CD14-positive monocyte (primary cell): Measurements from ENCODE around the gene TIAM2. TPM values are rescaled to one million over a fixed set of nuclear protein-coding genes. Genes with fewer than 3 reads are reported as not detected.

Source experiments
- DNase-seq, 3 donors: peaks; one replicate each; pipeline ENCODE4 v3.0.0-alpha.2; 2011 to 2022
- H2AFZ ChIP-seq: 2 replicates; pipeline ENCODE4 v1.6.0; 2012; ENCODE audit warnings: mild to moderate bottlenecking, low read depth, low read length, inconsistent platforms; ENCODE audit not compliant: insufficient read depth, poor library complexity, severe bottlenecking
- H3K27ac ChIP-seq, 2 donors: 1 replicate in 1 of 2; 2 replicates in 1 of 2; pipeline ENCODE4 v1.5.1; 2012 to 2013; ENCODE audit warnings: low read length in 2 of 2, control low read depth in 1 of 2, inconsistent platforms in 1 of 2, low read depth in 1 of 2, mild to moderate bottlenecking in 1 of 2
- H3K27me3 ChIP-seq, 2 donors: one replicate each; pipeline versions ENCODE4 v1.6.0 to v1.6.1; 2011 to 2013; ENCODE audit warnings: low read length in 2 of 2; ENCODE audit not compliant: control insufficient read depth in 2 of 2, insufficient read depth in 2 of 2
- H3K36me3 ChIP-seq, 2 donors: replicated peaks in 1 of 2; 1 replicate in 1 of 2; 2 replicates in 1 of 2; pipeline versions ENCODE4 v1.5.1 to v1.6.1; 2012 to 2013; ENCODE audit warnings: low read length in 2 of 2, control low read depth in 1 of 2, inconsistent platforms in 1 of 2, mild to moderate bottlenecking in 1 of 2; ENCODE audit not compliant: insufficient read depth in 2 of 2, control insufficient read depth in 1 of 2
- H3K4me1 ChIP-seq, 2 donors: 1 replicate in 1 of 2; 2 replicates in 1 of 2; pipeline versions ENCODE4 v1.5.1 to v1.6.1; 2012 to 2013; ENCODE audit warnings: low read length in 2 of 2, control low read depth in 1 of 2, inconsistent platforms in 1 of 2, mild to moderate bottlenecking in 1 of 2, moderate library complexity in 1 of 2; ENCODE audit not compliant: insufficient read depth in 2 of 2, control insufficient read depth in 1 of 2
- H3K4me2 ChIP-seq: replicated peaks from 2 replicates; pipeline ENCODE3; 2012; ENCODE audit warnings: low read length, moderate library complexity, mild to moderate bottlenecking; ENCODE audit not compliant: poor library complexity, severe bottlenecking; ENCODE audit errors: extremely low read depth
- H3K4me3 ChIP-seq, 3 experiments: fragments of 200-600 bp in 1 of 3; sonication (generic) in 1 of 3; replicated peaks in 1 of 3; 1 replicate in 2 of 3; 2 replicates in 1 of 3; pipeline ENCODE4 v1.5.1; 2011 to 2013; ENCODE audit warnings: low read length in 3 of 3, mild to moderate bottlenecking in 3 of 3, control low read depth in 2 of 3, low read depth in 2 of 3, inconsistent platforms in 1 of 3, moderate library complexity in 1 of 3
- H3K79me2 ChIP-seq: 2 replicates; pipeline ENCODE4 v1.6.0; 2012; ENCODE audit warnings: mild to moderate bottlenecking, control low read depth, inconsistent platforms, low read length, moderate library complexity; ENCODE audit not compliant: insufficient read depth
- H3K9ac ChIP-seq: 2 replicates; pipeline ENCODE4 v1.6.0; 2017; ENCODE audit warnings: low read length, mild to moderate bottlenecking; ENCODE audit not compliant: insufficient read depth, poor library complexity, severe bottlenecking
- H3K9me3 ChIP-seq, 2 donors: replicated peaks in 1 of 2; 1 replicate in 1 of 2; 2 replicates in 1 of 2; pipeline versions ENCODE4 v1.5.1 to v1.6.1; 2012 to 2013; ENCODE audit warnings: low read length in 2 of 2, control low read depth in 1 of 2; ENCODE audit not compliant: control insufficient read depth in 1 of 2, insufficient read depth in 1 of 2
- H4K20me1 ChIP-seq: 2 replicates; pipeline ENCODE4 v1.6.0; 2012; ENCODE audit warnings: mild to moderate bottlenecking, low read length, control low read depth, moderate library complexity; ENCODE audit not compliant: insufficient read depth
- H3K27ac Mint-ChIP-seq, 7 donors: one replicate each; pipeline ENCODE4 v1.8.0; 2020; ENCODE audit warnings: mild to moderate bottlenecking in 7 of 7, mixed read lengths in 7 of 7, moderate library complexity in 6 of 7, inconsistent platforms in 2 of 7
- H3K27me3 Mint-ChIP-seq, 3 donors: one replicate each; pipeline ENCODE4 v1.8.0; 2021 to 2022; ENCODE audit warnings: low read depth in 3 of 3, mild to moderate bottlenecking in 3 of 3, mixed read lengths in 3 of 3, moderate library complexity in 3 of 3, inconsistent platforms in 1 of 3
- H3K36me3 Mint-ChIP-seq, 2 donors: one replicate each; pipeline ENCODE4 v1.8.0; 2020; ENCODE audit warnings: mixed read lengths in 2 of 2, inconsistent platforms in 1 of 2, mild to moderate bottlenecking in 1 of 2
- H3K4me1 Mint-ChIP-seq: one replicate; pipeline ENCODE4 v1.8.0; 2020; ENCODE audit warnings: mild to moderate bottlenecking, mixed read lengths
- H3K4me3 Mint-ChIP-seq, 2 donors: one replicate each; pipeline ENCODE4 v1.8.0; 2020; ENCODE audit warnings: mild to moderate bottlenecking in 2 of 2, mixed read lengths in 2 of 2, moderate library complexity in 1 of 2
- H3K9me3 Mint-ChIP-seq, 7 donors: one replicate each; pipeline ENCODE4 v1.8.0; 2020 to 2022; ENCODE audit warnings: mixed read lengths in 7 of 7, mild to moderate bottlenecking in 6 of 7, moderate library complexity in 6 of 7, inconsistent platforms in 2 of 7
- CTCF ChIP-seq: fragments of 200-600 bp; IDR thresholded peaks from one replicate; pipeline ENCODE4 v1.8.0; 2022; ENCODE audit warnings: antibody characterized with exemption, mild to moderate bottlenecking
- WGBS: methylation state at CpG from one replicate; pipeline ENCODE4 v1.1.5; 2013; ENCODE audit warnings: missing lambda C conversion rate; ENCODE audit not compliant: insufficient coverage; 5-methylcytosine and 5-hydroxymethylcytosine counted together
- intact Hi-C, 2 donors: fragments of 100-400 bp; cut with micrococcal nuclease; formaldehyde crosslinking; loops; one replicate each; pipeline versions ENCODE4 v1.15.0 to v1.15.1; 2023
- polyA plus RNA-seq, 3 donors: library from polyadenylated mRNA; depleted of rRNA in 1 of 3; unstranded in 2 of 3; stranded (reverse) in 1 of 3; fragments of 300-500 nt in 2 of 3; fragments of >200 nt in 1 of 3; fragmentation: Illumina TruSeq in 2 of 3; gene quantifications; 1 replicate in 2 of 3; 2 replicates in 1 of 3; pipeline ENCODE4 v1.2.3, GENCODE V29; 2012 to 2021

TIAM2 gene
- polyA plus RNA-seq, 3 donors, result 0.25 to 4.2 (median 0.67) TPM

DNA sequence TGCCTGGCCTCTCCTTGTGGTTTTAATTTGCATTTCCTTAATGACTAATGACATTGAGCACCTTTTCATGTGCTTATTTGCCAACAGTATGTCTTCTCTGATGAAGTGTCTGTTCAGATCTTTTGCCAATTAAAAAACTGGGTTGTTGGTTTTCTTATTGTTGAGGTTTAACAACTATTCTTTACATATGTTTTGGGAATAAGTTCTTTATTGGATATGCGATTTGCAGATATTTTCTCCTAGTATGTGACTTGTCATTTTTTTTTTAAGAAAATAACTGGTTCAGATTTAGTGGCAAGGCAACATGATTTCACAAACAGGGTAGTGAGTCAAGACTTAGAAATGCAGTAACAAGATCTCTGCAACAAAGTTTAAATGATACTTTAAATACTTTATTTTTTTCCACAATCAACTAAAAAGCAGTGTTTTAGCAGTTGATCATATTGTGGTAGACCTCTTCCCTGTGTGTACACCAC is 67.8 kb downstream of the TIAM2 start:
- no peak overlapping the region for H3K27ac Mint-ChIP-seq
- no peaks in the 10 kb centered on the region for H3K27me3 ChIP-seq
- no peak overlapping the region for H3K4me3 Mint-ChIP-seq
- 100% methylated on average over 1 of the region's 1 CpG for WGBS
- H3K9me3 Mint-ChIP-seq, result peaks cover 0 to 5% (median 0%) of the 10 kb centered on the region in 7 donors
- H3K4me1 Mint-ChIP-seq, result no peaks in the 10 kb centered on the region
- no peak for TF ChIP-seq CTCF
- H3K27ac ChIP-seq, result no peak overlapping the region
- DNase-seq, result no peak
- no peaks in the 10 kb centered on the region for H3K79me2 ChIP-seq
- H3K27me3 Mint-ChIP-seq, result peaks cover 0 to 1% (median 0%) of the 10 kb centered on the region in 3 donors
- no peaks in the 10 kb centered on the region for H4K20me1 ChIP-seq
- H3K9me3 ChIP-seq, result no peaks in the 10 kb centered on the region
- H3K9ac ChIP-seq, result no peak overlapping the region
- H2AFZ ChIP-seq, result no peak overlapping the region
- no peak overlapping the region for H3K4me2 ChIP-seq
- H3K36me3 Mint-ChIP-seq, result no peaks in the 10 kb centered on the region
- H3K4me1 ChIP-seq, result no peaks in the 10 kb centered on the region
- H3K4me3 ChIP-seq, result no peak overlapping the region
- intact Hi-C loops, result no loop called here
- no peaks in the 10 kb centered on the region for H3K36me3 ChIP-seq

DNA sequence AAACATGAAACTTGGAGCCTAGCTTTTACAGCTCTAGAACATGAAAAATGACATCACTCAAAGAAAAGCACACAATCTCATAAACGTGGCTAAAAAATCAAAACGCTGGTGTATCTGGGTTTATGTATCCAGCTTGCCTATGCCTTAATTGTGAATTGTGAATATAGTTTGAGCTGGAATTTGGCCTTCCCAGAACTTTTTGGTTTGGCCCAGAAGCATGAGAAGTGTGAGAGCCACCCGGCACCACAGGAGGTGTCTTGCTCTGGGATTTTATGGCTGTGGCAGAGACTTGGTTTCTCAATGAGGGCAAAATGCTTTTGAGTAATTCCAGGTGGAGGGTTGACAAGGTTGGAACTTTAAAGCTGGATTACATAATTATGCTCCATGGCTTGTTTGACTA is 69.2 kb downstream of the TIAM2 start:
- no peaks in the 10 kb centered on the region for H3K9me3 ChIP-seq
- no peak overlapping the region for H3K9ac ChIP-seq
- H2AFZ ChIP-seq, result no peak overlapping the region
- H4K20me1 ChIP-seq, result no peaks in the 10 kb centered on the region
- TF ChIP-seq CTCF, result no peak
- no peak overlapping the region for H3K4me3 ChIP-seq
- intact Hi-C loops, result no loop called here
- H3K4me2 ChIP-seq, result no peak overlapping the region
- Mint-ChIP-seq H3K4me3 (no peak overlapping the region), H3K27me3 (peaks cover 0 to 1% (median 0%) of the 10 kb centered on the region in 3 donors), H3K9me3 (peaks cover 0 to 5% (median 0%) of the 10 kb centered on the region in 7 donors), H3K4me1 (peaks cover 8% of the 10 kb centered on the region), H3K36me3 (no peaks in the 10 kb centered on the region), H3K27ac (no peak overlapping the region)
- WGBS, result 75% methylated on average over 3 of the region's 3 CpGs
- H3K27me3 ChIP-seq, result no peaks in the 10 kb centered on the region
- no peaks in the 10 kb centered on the region for H3K79me2 ChIP-seq
- H3K27ac ChIP-seq, result no peak overlapping the region
- no peaks in the 10 kb centered on the region for H3K36me3 ChIP-seq
- DNase-seq, result no peak
- no peaks in the 10 kb centered on the region for H3K4me1 ChIP-seq
